Progenitor cell of endocrine pancreas (in vitro differentiated cells): ENCODE measurements around the gene KCNJ6. TPM values are rescaled to one million over a fixed set of nuclear protein-coding genes. Genes with fewer than 3 reads are reported as not detected.
"Not testable (repeated sequence)": the region's sequence is repeated elsewhere in the genome, so short reads cannot be mapped to it uniquely, and the experiment has no call there.

Experiments
- DNase-seq: peaks from one replicate; pipeline ENCODE4 v3.0.0; 2021; ENCODE audit warnings: low spot score; ENCODE audit not compliant: unreplicated experiment
- H3K27ac Mint-ChIP-seq: 2 replicates; pipeline ENCODE4 v1.8.0; 2021; ENCODE audit warnings: mild to moderate bottlenecking, moderate library complexity, mixed read lengths
- H3K27me3 Mint-ChIP-seq: 2 replicates; pipeline ENCODE4 v1.8.0; 2021; ENCODE audit warnings: mixed read lengths
- H3K36me3 Mint-ChIP-seq: 2 replicates; pipeline ENCODE4 v1.8.0; 2022; ENCODE audit warnings: mixed read lengths; ENCODE audit not compliant: insufficient read depth
- H3K4me1 Mint-ChIP-seq: 2 replicates; pipeline ENCODE4 v1.8.0; 2021; ENCODE audit warnings: low read depth, mixed read lengths
- H3K4me3 Mint-ChIP-seq: 2 replicates; pipeline ENCODE4 v1.8.0; 2021; ENCODE audit warnings: low read depth, mild to moderate bottlenecking, moderate library complexity, mixed read lengths
- H3K9me3 Mint-ChIP-seq: 2 replicates; pipeline ENCODE4 v1.8.0; 2021; ENCODE audit warnings: low read depth, mixed read lengths
- CTCF ChIP-seq: fragments of 200-600 bp; sonication (generic); IDR thresholded peaks from one replicate; pipeline ENCODE4 v1.5.0; 2021; ENCODE audit warnings: antibody characterized with exemption, mild to moderate bottlenecking; ENCODE audit not compliant: unreplicated experiment
- total RNA-seq: library from RNA; stranded (reverse); gene quantifications from 2 replicates; pipeline ENCODE4 v1.2.1, GENCODE V29; 2021

Gene KCNJ6
- total RNA-seq, 1 donor from 2014 or later, result 3.3 TPM

- Mint-ChIP-seq H3K4me3 (no peak overlapping the region), H3K36me3 (peaks cover 1% of the 10 kb centered on the region), H3K9me3 (no peaks in the 10 kb centered on the region), H3K4me1 (peaks cover 1% of the 10 kb centered on the region), H3K27me3 (peaks cover 11% of the 10 kb centered on the region), H3K27ac (no peak overlapping the region)
- no peak for DNase-seq
- TF ChIP-seq CTCF, result no peak
Observed at GRCh38 chr21:37593740-37594471, 322.4 kb downstream of the KCNJ6 start.

GRCh38 chr21:37593015-37593414 is 323.2 kb downstream of the KCNJ6 start:
- Mint-ChIP-seq H3K9me3 (no peaks in the 10 kb centered on the region), H3K4me3 (no peak overlapping the region), H3K36me3 (peaks cover 1% of the 10 kb centered on the region), H3K27ac (no peak overlapping the region), H3K4me1 (peaks cover 1% of the 10 kb centered on the region), H3K27me3 (peaks cover 11% of the 10 kb centered on the region)
- no peak for DNase-seq
- TF ChIP-seq CTCF, result no peak

GRCh38 chr21:37592496-37592895 is 323.8 kb downstream of the KCNJ6 start:
- peaks cover 1% of the 10 kb centered on the region for H3K36me3 Mint-ChIP-seq
- H3K27ac Mint-ChIP-seq, result no peak overlapping the region
- no peak overlapping the region for H3K4me3 Mint-ChIP-seq
- TF ChIP-seq CTCF, result no peak
- peaks cover 11% of the 10 kb centered on the region for H3K27me3 Mint-ChIP-seq
- no peaks in the 10 kb centered on the region for H3K9me3 Mint-ChIP-seq
- DNase-seq, result no peak
- H3K4me1 Mint-ChIP-seq, result peaks cover 1% of the 10 kb centered on the region

- H3K9me3 Mint-ChIP-seq, H3K4me1 Mint-ChIP-seq, H3K4me3 Mint-ChIP-seq, H3K36me3 Mint-ChIP-seq, DNase-seq: not testable (repeated sequence)
- Mint-ChIP-seq H3K27me3 (peaks cover 11% of the 10 kb centered on the region), H3K27ac (peak overlapping the region; percentile 44)
Observed at GRCh38 chr21:37591994-37592393, 324.3 kb downstream of the KCNJ6 start.

GRCh38 chr21:37590836-37591235 is 325.4 kb downstream of the KCNJ6 start:
- H3K27ac Mint-ChIP-seq, H3K9me3 Mint-ChIP-seq, H3K36me3 Mint-ChIP-seq, H3K4me3 Mint-ChIP-seq, H3K4me1 Mint-ChIP-seq, DNase-seq: not testable (repeated sequence)
- peaks cover 11% of the 10 kb centered on the region for H3K27me3 Mint-ChIP-seq

GRCh38 chr21:37588644-37589043 is 327.6 kb downstream of the KCNJ6 start:
- not testable (repeated sequence) for H3K4me3 Mint-ChIP-seq, H3K36me3 Mint-ChIP-seq, H3K9me3 Mint-ChIP-seq, DNase-seq, H3K4me1 Mint-ChIP-seq, H3K27ac Mint-ChIP-seq, H3K27me3 Mint-ChIP-seq

- no peaks in the 10 kb centered on the region for H3K9me3 Mint-ChIP-seq
- no peak for DNase-seq
- no peak overlapping the region for H3K4me3 Mint-ChIP-seq
- no peak overlapping the region for H3K27ac Mint-ChIP-seq
- TF ChIP-seq CTCF, result no peak
- H3K4me1 Mint-ChIP-seq, result peaks cover 1% of the 10 kb centered on the region
- H3K27me3 Mint-ChIP-seq, result no peaks in the 10 kb centered on the region
- peaks cover 1% of the 10 kb centered on the region for H3K36me3 Mint-ChIP-seq
Observed at GRCh38 chr21:37587635-37588177, 328.6 kb downstream of the KCNJ6 start.
